Activated T-helper 1 cell treated with anti-CD3 and anti-CD28 coated beads, Interleukin-12 subunit alpha, Interleukin-12 subunit beta, Interleukin-2, Interleukin-4 antibody, amounts not matched to agents 30 ng/mL and 10 ng/mL and 1 ng/mL, durations not matched to agents 14 hours and 24 hours and 36 hours (primary cell): ENCODE results near the gene RNF181. TPM values are rescaled to one million over a fixed set of nuclear protein-coding genes. Genes with fewer than 3 reads are reported as not detected.

Experiments
- total RNA-seq: library from RNA; stranded (reverse); gene quantifications from 2 replicates; pipeline ENCODE4 v1.2.3, GENCODE V29; 2022

The RNF181 gene
- total RNA-seq, 1 donor from 2014 or later, result 111 TPM

Other genes starting within 250 kb of the RNF181 start
- gene RETSAT, start 241.2 kb upstream of the RNF181 start, total RNA-seq, result 23.4 and 25.9 TPM in 2 replicates
- gene ELMOD3, start 241.0 kb upstream of the RNF181 start, total RNA-seq, result 13.8 and 15.9 TPM in 2 replicates
- 35.5 and 38.2 TPM in 2 replicates for gene CAPG, start 185.4 kb upstream of the RNF181 start, total RNA-seq
- gene SH2D6, start 177.0 kb upstream of the RNF181 start, total RNA-seq, result 0.34 and 0.70 TPM in 2 replicates
- 461 and 480 TPM in 2 replicates for gene MAT2A, start 56.6 kb upstream of the RNF181 start, total RNA-seq
- 26.2 and 28.3 TPM in 2 replicates for gene GGCX, start 34.3 kb upstream of the RNF181 start, total RNA-seq
- gene VAMP8, start 18.2 kb upstream of the RNF181 start, total RNA-seq, result 86.1 and 89.6 TPM in 2 replicates
- gene VAMP5, start 11.3 kb upstream of the RNF181 start, total RNA-seq, result 31.7 and 40.0 TPM in 2 replicates
- gene TMEM150A, start 7.0 kb downstream of the RNF181 start, total RNA-seq, result 7.0 and 8.9 TPM in 2 replicates
- 36.3 and 36.7 TPM in 2 replicates for gene C2orf68, start 16.3 kb downstream of the RNF181 start, total RNA-seq
- 90.2 and 93.1 TPM in 2 replicates for gene USP39, start 20.4 kb downstream of the RNF181 start, total RNA-seq
- gene SFTPB, start 72.5 kb downstream of the RNF181 start, total RNA-seq, result not detected in 2 replicates
- gene GNLY, start 98.6 kb downstream of the RNF181 start, total RNA-seq, result 141 and 152 TPM in 2 replicates
- gene ATOH8, start 158.2 kb downstream of the RNF181 start, total RNA-seq, result 0.29 and 0.47 TPM in 2 replicates